NB4 (cell line): ENCODE results near the gene TOM1L1.

Experiments used
- CTCF ChIP-seq: IDR thresholded peaks from one replicate; pipeline ENCODE4 v1.5.1; 2012; ENCODE audit warnings: low read depth, low read length
- MAX ChIP-seq: IDR thresholded peaks from 2 replicates; pipeline ENCODE4 v1.6.1; 2011; ENCODE audit warnings: low read depth, low read length
- MYC ChIP-seq: IDR thresholded peaks from 2 replicates; pipeline ENCODE4 v1.6.1; 2011; ENCODE audit warnings: low read depth, low read length
- POLR2A ChIP-seq: IDR thresholded peaks from 2 replicates; pipeline ENCODE4 v1.6.1; 2011; ENCODE audit warnings: mild to moderate bottlenecking; ENCODE audit not compliant: insufficient read length; ENCODE audit errors: extremely low read depth

DNA sequence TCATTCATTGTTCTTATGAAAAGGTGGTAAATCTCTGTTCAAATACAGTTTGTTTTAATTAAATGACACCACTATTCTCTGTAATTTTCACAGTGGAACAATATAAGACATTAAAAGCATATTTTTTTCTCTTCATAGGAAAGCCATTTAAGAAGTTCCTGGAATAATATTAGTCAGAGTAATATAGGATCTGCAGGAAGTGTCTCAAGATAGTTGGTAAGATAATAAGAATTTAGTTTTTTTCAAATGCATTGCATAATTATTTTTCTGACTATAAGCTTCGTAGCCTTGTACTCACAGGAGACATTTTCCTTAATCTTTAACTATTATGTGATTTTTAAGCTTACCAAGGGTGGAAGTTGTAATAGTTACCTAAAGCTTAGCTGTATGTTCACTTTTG, 84.8 kb downstream of the TOM1L1 start:
- TF ChIP-seq CTCF (no peak), POLR2A (no peak), MAX (no peak), MYC (no peak)
